Measurements from ENCODE around the gene KCNN3.

KCNN3 gene

GRCh38 chr1:154720328-154721297 lies 149.5 kb downstream of the KCNN3 start:
- peak; percentile 76 for DNase-seq

GRCh38 chr1:154719586-154720327 lies 150.3 kb downstream of the KCNN3 start:
- DNase-seq: peak; percentile 19

- no peak for DNase-seq
Observed at GRCh38 chr1:154718566-154718965, 151.5 kb downstream of the KCNN3 start.

GRCh38 chr1:154717528-154717924 lies 152.6 kb downstream of the KCNN3 start:
- no peak for DNase-seq

- DNase-seq: no peak
Observed at GRCh38 chr1:154716614-154717527, 153.2 kb downstream of the KCNN3 start.

- peak; percentile 96 for DNase-seq
Observed at GRCh38 chr1:154716011-154716410, 154.1 kb downstream of the KCNN3 start.

GRCh38 chr1:154715385-154715784 lies 154.7 kb downstream of the KCNN3 start:
- no peak for DNase-seq

GRCh38 chr1:154714638-154715037 lies 155.4 kb downstream of the KCNN3 start:
- DNase-seq: peak; percentile 92

- no peak for DNase-seq
Observed at GRCh38 chr1:154714052-154714623, 155.9 kb downstream of the KCNN3 start.

GRCh38 chr1:154713005-154713404 lies 157.1 kb downstream of the KCNN3 start:
- DNase-seq: no peak

GRCh38 chr1:154712166-154712810 lies 157.8 kb downstream of the KCNN3 start:
- DNase-seq: no peak

GRCh38 chr1:154711416-154711815 lies 158.7 kb downstream of the KCNN3 start:
- DNase-seq: no peak

- DNase-seq: no peak
Observed at GRCh38 chr1:154710106-154710505, 160.0 kb downstream of the KCNN3 start.

GRCh38 chr1:154707901-154708463 lies 162.1 kb downstream of the KCNN3 start:
- DNase-seq: no peak

- DNase-seq: no peak
Observed at GRCh38 chr1:154706851-154707250, 163.2 kb downstream of the KCNN3 start.

- DNase-seq: no peak
Observed at GRCh38 chr1:154705544-154705943, 164.5 kb downstream of the KCNN3 start.

- DNase-seq: no peak
Observed at GRCh38 chr1:154703170-154703569, 166.9 kb downstream of the KCNN3 start.

- peak; percentile 11 for DNase-seq
Observed at GRCh38 chr1:154698320-154699096, 171.6 kb downstream of the KCNN3 start.

GRCh38 chr1:154697710-154698109 lies 172.4 kb downstream of the KCNN3 start:
- no peak for DNase-seq

- DNase-seq: no peak
Observed at GRCh38 chr1:154696456-154696855, 173.6 kb downstream of the KCNN3 start.

- DNase-seq: no peak
Observed at GRCh38 chr1:154695985-154696384, 174.1 kb downstream of the KCNN3 start.

Measured in inflammatory macrophage treated with lipopolysaccharide for 4 hours (primary cell).